ENCODE measurements around the gene GNG2. TPM values are rescaled to one million over a fixed set of nuclear protein-coding genes. Genes with fewer than 3 reads are reported as not detected.

Gene GNG2
- total and polyA plus RNA-seq, 10 donors, result 23.6 to 180 (median 99.1) TPM

GRCh38 chr14:51996148-51996746 is 135.8 kb downstream of the GNG2 start:
- Histone ChIP-seq H3K27me3 (replicated peaks in 1 of 7) (no peaks in the 10 kb centered on the region), H3K9me3 (no peaks in the 10 kb centered on the region), H3K36me3 (peaks cover 0 to 99% (median 54%) of the 10 kb centered on the region in 6 donors), H3K4me1 (peaks cover 2 to 57% (median 30%) of the 10 kb centered on the region in 6 donors), H3K4me3 (no peak overlapping the region), H3K27ac (no peak overlapping the region)
- intact Hi-C loops (cut with DNase I; ENCODE audit: low total_unique reads), result loop anchor here (10.0 kb wide), 1 partner anchor 479 kb away; no protein-coding TSS in a partner anchor
- TF ChIP-seq POLR2A (IDR thresholded peaks at IDR 0.05) (no peak), CTCF (IDR thresholded peaks at IDR 0.05 in 8 of 11, conservative IDR thresholded peaks at IDR 0.05 in 3 of 11) (peak in 10 of 11 experiments; percentile 25 to 63 (median 55)), POLR2AphosphoS5 (IDR thresholded peaks at IDR 0.05) (no peak)
- no peak for DNase-seq
- 49 to 60% (median 52%) methylated on average over 4 of the region's 4 CpGs for WGBS, 5 donors

- intact Hi-C loops (cut with DNase I; ENCODE audit: low total_unique reads), result loop anchor here (10.0 kb wide), 1 partner anchor 476 kb away; no protein-coding TSS in a partner anchor
- TF ChIP-seq POLR2AphosphoS5 (IDR thresholded peaks at IDR 0.05), result no peak
- TF ChIP-seq CTCF (IDR thresholded peaks at IDR 0.05 in 8 of 11, conservative IDR thresholded peaks at IDR 0.05 in 3 of 11), result no peak
- no peak for TF ChIP-seq POLR2A (IDR thresholded peaks at IDR 0.05)
Measured at GRCh38 chr14:51998348-51998747, 137.9 kb downstream of the GNG2 start.

GRCh38 chr14:51999084-51999483 is 138.7 kb downstream of the GNG2 start:
- 78 to 96% (median 92%) methylated on average over 2 of the region's 2 CpGs for WGBS, 5 donors
- intact Hi-C loops (cut with DNase I; ENCODE audit: low total_unique reads), result loop anchor here (10.0 kb wide), 1 partner anchor 476 kb away; no protein-coding TSS in a partner anchor
- H3K36me3 ChIP-seq, result peaks cover 3 to 99% (median 62%) of the 10 kb centered on the region in 6 donors

More at GRCh38 chr14:51998348-51998747, 137.9 kb downstream of the GNG2 start:
- peaks cover 3 to 99% (median 59%) of the 10 kb centered on the region in 6 donors for H3K36me3 ChIP-seq
- H3K4me1 ChIP-seq, result peaks cover 0 to 36% (median 11%) of the 10 kb centered on the region in 6 donors
- no peaks in the 10 kb centered on the region for H3K27me3 ChIP-seq (replicated peaks in 1 of 7)
- no peaks in the 10 kb centered on the region for H3K9me3 ChIP-seq
- no peak overlapping the region for H3K27ac ChIP-seq
- DNase-seq, result no peak
- H3K4me3 ChIP-seq, result no peak overlapping the region

More at GRCh38 chr14:51999084-51999483, 138.7 kb downstream of the GNG2 start:
- Histone ChIP-seq H3K9me3 (no peaks in the 10 kb centered on the region), H3K27ac (no peak overlapping the region), H3K27me3 (replicated peaks in 1 of 7) (no peaks in the 10 kb centered on the region), H3K4me1 (peaks cover 0 to 29% (median 5%) of the 10 kb centered on the region in 6 donors), H3K4me3 (no peak overlapping the region)
- no peak for DNase-seq
- TF ChIP-seq CTCF (IDR thresholded peaks at IDR 0.05 in 8 of 11, conservative IDR thresholded peaks at IDR 0.05 in 3 of 11) (no peak), POLR2A (IDR thresholded peaks at IDR 0.05) (no peak), POLR2AphosphoS5 (IDR thresholded peaks at IDR 0.05) (no peak)
